WI38 (cell line): Measurements from ENCODE around the gene TREM1.

ENCODE experiments used
- H3K4me3 ChIP-seq: 2 replicates; pipeline ENCODE4 v1.5.1; 2011; ENCODE audit warnings: low read depth, mild to moderate bottlenecking, control low read depth, low read length
- CTCF ChIP-seq: IDR thresholded peaks from 2 replicates; pipeline ENCODE4 v1.5.1; 2012; ENCODE audit warnings: low read depth, mild to moderate bottlenecking, control low read depth, low read length

Gene TREM1

GRCh38 chr6:41286544-41287346 is at the start of gene TREM1:
Gene TREM1 (minus strand): TSS chr6:41286682. CDS start chr6:41286655, 27 bp downstream.
- no peak within 1 kb of the TSS for H3K4me3 ChIP-seq
- TF ChIP-seq CTCF: no peak

GRCh38 chr6:41335943-41336342 is 49.5 kb upstream of the TREM1 start:
- H3K4me3 ChIP-seq: no peak overlapping the region
- no peak for TF ChIP-seq CTCF

GRCh38 chr6:41335296-41335695 is 48.8 kb upstream of the TREM1 start, which contains the start of gene NCR2:
Gene NCR2 (plus strand): TSS chr6:41335608. CDS start chr6:41335877, 269 bp downstream.
- TF ChIP-seq CTCF: no peak
- H3K4me3 ChIP-seq: no peak within 1 kb of the TSS

GRCh38 chr6:41334482-41335040 is 48.1 kb upstream of the TREM1 start:
- TF ChIP-seq CTCF: peak; percentile 3; the same call in 1 of the 2 replicates

GRCh38 chr6:41332842-41333736 is 46.6 kb upstream of the TREM1 start:
- no peak overlapping the region for H3K4me3 ChIP-seq
- TF ChIP-seq CTCF: no peak

More at GRCh38 chr6:41334482-41335040, 48.1 kb upstream of the TREM1 start:
- no peak overlapping the region for H3K4me3 ChIP-seq

GRCh38 chr6:41332241-41332640 is 45.8 kb upstream of the TREM1 start:
- H3K4me3 ChIP-seq: no peak overlapping the region
- TF ChIP-seq CTCF: no peak
